ENCODE measurements around the gene ATP1A4.

ATP1A4 gene

GRCh38 chr1:160207771-160208556, 56.6 kb downstream of the ATP1A4 start:
- no peak for DNase-seq

GRCh38 chr1:160208557-160209320, 57.3 kb downstream of the ATP1A4 start:
- DNase-seq = no peak

GRCh38 chr1:160209321-160210046, 58.1 kb downstream of the ATP1A4 start:
- DNase-seq = no peak

- DNase-seq = no peak
Measured at GRCh38 chr1:160210561-160210960, 59.2 kb downstream of the ATP1A4 start.

- no peak for DNase-seq
Measured at GRCh38 chr1:160211046-160211790, 59.8 kb downstream of the ATP1A4 start.

- no peak for DNase-seq
Measured at GRCh38 chr1:160214481-160215140, 63.2 kb downstream of the ATP1A4 start.

GRCh38 chr1:160216301-160216700, 64.9 kb downstream of the ATP1A4 start:
- DNase-seq = no peak

GRCh38 chr1:160217481-160218051, 66.2 kb downstream of the ATP1A4 start:
- no peak for DNase-seq

- DNase-seq = peak; percentile 5
Measured at GRCh38 chr1:160219062-160219929, 67.9 kb downstream of the ATP1A4 start.

GRCh38 chr1:160220301-160220700, 68.9 kb downstream of the ATP1A4 start:
- DNase-seq = no peak

- DNase-seq = no peak
Measured at GRCh38 chr1:160221089-160221488, 69.7 kb downstream of the ATP1A4 start.

GRCh38 chr1:160222546-160222945, 71.1 kb downstream of the ATP1A4 start:
- no peak for DNase-seq

GRCh38 chr1:160224606-160225005, 73.2 kb downstream of the ATP1A4 start:
- no peak for DNase-seq

GRCh38 chr1:160225345-160225744, 73.9 kb downstream of the ATP1A4 start:
- no peak for DNase-seq

- DNase-seq = no peak
Measured at GRCh38 chr1:160226623-160227022, 75.2 kb downstream of the ATP1A4 start.

GRCh38 chr1:160227034-160227433, 75.6 kb downstream of the ATP1A4 start:
- no peak for DNase-seq

- no peak for DNase-seq
Measured at GRCh38 chr1:160227561-160227960, 76.2 kb downstream of the ATP1A4 start.

- DNase-seq = no peak
Measured at GRCh38 chr1:160228431-160228830, 77.0 kb downstream of the ATP1A4 start.

GRCh38 chr1:160232911-160233310, 81.5 kb downstream of the ATP1A4 start:
- DNase-seq = no peak
